COLO668 (cell line): ENCODE data around the gene KIAA0232.
"Not testable (repeated sequence)": the region's sequence is repeated elsewhere in the genome, so short reads cannot be mapped to it uniquely, and the experiment has no call there.

Experiments used
- DNase-seq: peaks from one replicate; lab custom pipeline; 2025; ENCODE audit not compliant: unreplicated experiment; lab: John Stamatoyannopoulos, UW

The KIAA0232 gene

DNA sequence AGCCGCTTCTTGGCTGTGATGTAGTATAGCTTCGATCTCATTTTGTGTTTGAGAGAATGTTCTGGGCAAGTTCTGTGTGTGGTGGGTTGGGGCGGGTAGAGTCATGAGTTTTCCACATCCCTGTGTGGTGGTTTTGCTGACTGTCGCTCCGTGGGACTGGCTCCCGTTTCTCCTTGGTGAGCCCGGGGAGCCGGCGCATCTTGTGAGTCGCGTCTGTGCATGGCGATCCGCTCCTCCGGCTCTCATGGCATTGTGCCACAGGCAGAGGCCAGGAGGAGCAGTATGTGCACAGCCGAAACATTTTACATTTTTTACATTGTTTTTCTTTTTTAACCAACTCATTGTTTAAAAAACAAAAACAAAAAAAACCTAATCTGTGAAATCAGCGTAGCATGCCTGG lies 99.4 kb downstream of the KIAA0232 start:
- DNase-seq: no peak

DNA sequence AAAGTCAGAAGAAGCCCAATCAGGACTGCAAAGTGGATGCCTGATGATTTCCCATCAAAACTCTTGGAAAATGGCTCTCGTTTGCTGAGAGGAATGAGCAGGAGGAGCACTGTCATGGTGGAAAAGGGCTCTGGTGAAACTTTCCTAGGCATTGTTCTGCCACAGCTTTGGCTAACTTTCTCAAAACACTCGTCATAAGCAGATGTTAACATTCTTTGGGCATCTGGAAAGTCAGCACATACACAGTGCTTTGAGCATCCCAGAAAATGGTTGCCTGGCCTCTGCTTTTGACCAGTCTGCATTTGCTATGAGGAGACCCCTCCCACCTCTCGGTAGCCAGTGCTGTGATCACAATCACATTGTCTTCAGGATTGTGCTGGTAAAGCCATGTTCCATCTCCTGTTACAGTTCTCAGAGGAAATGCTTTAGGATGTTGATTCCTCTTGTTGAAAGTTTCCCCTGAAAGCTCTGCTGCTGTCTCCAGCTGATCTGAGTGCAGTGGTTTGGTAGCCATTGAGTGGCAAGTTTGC lies 101.9 kb downstream of the KIAA0232 start:
- no peak for DNase-seq

DNA sequence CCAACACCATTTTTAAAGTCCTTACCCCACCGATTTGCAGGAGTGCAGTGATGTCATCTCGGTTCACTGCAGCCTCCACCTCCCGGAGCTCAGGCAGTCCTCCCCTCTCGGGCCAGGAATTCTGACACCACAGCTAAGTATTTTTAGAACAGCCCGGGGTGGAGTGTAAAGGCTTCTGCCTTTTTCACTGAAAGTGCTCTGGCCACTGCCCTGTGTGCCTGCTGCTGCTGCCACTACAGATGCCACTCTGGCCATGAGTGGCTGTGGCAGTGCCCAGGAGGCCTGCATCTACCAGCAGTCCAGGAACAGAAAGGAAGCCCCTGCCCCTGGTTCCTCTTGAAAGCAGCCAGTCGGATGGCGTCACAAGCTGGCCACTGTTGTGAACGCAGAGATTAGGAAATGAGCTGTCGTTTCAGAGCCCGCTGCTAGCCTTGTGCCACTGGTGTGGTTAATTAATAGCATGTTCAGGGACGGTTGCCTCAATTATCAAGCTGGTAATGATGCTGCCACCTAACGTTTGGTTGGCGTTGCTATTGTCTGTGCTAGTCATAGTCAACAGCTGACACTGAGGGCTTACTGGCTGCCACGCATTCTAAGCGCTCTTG lies 103.5 kb downstream of the KIAA0232 start:
- DNase-seq: no peak

DNA sequence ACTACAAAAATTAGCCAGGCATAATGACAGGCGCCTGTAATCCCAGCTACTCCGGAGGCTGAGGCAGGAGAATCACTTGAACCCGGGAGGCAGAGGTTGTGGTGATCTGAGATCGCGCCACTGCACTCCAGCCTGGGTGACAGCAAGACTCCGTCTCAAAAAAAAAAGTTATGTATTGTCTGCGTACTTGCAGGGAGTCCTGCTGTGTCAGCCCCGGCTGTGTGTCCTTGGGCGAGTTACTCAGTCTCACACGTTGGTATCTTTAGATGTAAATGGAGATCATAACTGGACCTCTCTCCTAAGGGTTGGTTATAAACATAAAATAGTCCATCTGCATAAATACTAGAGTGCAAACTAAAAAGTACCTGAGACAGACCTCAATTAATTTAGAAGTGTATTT lies 104.4 kb downstream of the KIAA0232 start:
- no peak for DNase-seq

DNA sequence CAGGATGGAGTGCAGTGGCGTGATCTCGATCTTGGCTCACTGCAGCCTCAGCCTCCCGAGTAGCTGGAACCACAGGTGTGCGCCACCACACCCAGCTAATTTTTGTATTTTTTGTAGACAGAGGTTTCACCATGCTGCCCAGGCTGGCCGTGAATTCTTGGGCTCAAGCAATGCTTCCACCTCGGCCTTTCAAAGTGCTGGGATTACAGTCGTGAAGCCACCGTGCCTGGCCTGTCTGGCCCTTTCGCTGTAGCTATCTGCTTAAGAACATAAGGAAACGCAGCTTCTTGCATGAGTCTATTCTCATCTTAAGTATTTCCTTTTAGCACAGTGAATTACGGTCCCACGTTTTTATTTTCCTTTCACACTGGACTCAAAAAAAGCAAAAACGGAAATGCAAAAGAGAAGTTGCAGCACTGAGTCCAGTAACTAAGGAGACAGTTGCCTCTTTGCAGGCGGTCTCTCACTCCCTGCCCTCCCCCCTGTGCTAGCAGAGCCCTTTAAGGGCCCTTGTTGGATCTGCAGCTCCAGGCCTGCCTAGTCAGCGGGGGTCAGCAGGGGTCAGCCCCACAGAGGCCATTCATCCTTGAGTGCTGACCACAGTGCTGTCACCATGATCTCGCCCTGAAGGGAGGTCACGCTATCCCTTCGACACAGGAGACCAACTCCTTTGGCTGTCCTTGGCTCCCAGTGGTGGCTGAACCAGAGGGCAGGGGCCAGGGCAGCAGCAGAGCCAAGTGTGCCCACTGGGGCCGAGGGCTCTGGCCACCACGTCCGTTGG lies 105.3 kb downstream of the KIAA0232 start:
- DNase-seq: no peak

DNA sequence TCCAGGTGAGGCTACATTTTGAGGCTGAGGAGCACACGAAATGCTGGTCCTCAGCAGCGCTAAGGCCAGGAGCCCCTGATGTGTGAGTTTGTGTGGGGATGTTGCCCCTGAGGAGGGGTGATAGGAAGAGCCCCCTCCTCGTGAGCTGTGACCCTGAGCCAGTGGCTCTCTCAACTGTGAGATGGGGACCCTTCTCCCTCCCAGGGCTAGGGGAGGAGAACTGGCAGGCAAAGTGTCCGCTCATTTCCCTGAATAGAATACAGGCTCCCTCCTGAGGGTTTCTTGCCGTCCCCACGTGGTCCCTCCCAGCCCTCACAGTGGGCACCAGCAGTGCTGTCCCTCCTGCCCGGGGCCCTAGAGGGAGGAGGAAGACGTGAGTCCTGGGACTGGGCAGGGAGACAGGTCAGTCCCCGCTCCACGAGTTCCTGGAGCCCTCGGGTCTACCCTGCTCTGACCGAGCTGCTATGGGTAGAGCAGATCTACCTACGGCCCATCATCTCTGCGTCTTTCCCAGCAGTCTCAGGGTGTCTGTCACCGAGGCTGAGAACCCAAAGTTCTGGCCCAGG lies 106.1 kb downstream of the KIAA0232 start:
- no peak for DNase-seq

DNA sequence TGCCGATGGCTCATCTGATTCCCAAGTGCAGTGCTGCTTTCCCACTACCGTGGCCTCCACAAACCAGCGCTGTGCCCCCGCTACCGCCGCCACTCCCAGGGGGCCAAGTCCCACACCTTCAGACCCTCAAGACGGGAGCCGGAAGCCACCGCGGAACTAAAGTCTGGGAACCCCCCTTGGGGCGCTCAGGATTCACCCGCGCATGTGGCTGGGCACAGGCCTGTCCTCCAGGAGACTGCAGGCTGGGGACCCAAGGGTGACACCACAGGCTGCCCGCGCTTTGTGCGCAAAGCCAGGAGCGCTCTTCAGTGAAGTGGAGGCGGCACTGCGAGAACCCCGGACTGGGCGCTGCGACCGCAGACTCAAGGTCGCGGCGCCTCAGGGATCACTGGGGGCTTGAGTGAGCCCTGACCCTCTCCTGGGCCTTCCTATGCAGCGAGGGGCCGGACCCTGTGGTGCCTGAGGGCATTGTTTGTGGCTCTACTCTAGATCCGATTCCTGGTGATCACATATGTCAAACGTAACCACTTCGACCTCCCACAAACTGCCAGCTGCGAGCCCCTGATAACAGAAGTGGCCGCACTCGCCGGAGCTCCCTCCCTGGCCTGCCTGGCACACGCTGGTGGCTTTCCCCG lies 106.7 kb downstream of the KIAA0232 start:
- no peak for DNase-seq

DNA sequence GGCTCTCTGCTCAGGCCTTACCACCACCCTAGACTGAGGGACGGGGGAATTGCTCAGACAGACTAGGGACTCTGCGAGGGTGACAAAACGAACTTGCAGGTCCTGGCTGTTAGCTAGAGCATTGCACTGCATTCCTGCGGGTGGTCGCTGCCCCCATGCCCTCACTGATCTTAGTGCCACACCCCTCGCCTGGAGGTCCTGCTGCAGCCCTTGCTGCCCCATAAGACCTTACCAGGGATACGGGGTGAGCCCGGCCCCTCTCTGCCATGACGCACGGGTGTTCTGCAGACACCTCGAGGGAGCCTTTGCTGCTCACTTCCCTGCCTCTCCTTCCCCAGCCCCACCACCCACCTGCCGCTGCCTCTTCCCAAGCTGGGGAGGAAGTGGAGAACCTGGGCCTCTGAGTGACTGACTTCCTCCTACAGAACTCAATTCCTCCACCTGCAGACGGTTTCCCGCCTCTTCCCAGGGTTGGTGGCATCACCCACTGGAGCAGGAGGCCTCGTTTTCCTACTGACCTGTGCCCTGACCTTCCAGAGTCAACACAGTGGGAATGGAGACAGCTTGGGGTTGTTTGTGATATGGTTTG lies 107.3 kb downstream of the KIAA0232 start:
- DNase-seq: no peak

DNA sequence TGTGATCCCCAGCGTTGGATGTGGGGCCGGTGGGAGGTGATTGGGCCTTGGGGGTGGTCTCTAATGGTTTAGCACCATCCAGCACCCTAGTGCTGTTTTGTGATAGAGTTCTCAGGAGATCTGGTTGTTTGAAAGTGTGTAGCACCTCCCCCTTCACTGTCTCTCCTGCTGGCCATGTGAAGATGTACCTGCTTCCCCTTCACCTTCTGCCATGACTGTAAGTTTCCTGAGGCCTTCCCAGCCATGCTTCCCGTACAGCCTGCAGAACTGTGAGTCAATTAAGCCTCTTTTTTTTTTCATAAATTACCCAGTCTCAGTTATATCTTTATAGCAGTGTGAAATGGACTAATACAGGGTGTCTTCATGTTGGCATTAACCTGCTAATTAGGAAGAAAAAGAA lies 107.8 kb downstream of the KIAA0232 start:
- no peak for DNase-seq

DNA sequence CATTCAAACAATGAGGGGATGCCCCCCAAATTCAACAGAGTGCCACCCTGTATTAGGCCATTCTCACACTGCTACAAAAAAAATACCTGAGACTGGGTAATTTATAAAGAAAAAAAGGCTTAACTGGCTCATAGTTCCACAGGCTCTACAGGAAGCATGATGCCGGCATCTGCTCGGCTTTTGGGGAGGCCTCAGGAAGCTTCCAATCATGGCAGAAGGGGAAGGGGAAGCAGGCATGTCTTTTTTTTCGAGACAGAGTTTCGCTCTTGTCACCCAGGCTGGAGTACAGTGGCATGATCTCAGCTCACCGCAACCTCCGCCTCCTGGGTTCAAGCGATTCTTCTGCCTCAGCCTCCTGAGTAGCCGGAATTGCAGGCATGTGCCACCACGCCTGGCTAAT lies 108.4 kb downstream of the KIAA0232 start:
- not testable (repeated sequence) for DNase-seq

DNA sequence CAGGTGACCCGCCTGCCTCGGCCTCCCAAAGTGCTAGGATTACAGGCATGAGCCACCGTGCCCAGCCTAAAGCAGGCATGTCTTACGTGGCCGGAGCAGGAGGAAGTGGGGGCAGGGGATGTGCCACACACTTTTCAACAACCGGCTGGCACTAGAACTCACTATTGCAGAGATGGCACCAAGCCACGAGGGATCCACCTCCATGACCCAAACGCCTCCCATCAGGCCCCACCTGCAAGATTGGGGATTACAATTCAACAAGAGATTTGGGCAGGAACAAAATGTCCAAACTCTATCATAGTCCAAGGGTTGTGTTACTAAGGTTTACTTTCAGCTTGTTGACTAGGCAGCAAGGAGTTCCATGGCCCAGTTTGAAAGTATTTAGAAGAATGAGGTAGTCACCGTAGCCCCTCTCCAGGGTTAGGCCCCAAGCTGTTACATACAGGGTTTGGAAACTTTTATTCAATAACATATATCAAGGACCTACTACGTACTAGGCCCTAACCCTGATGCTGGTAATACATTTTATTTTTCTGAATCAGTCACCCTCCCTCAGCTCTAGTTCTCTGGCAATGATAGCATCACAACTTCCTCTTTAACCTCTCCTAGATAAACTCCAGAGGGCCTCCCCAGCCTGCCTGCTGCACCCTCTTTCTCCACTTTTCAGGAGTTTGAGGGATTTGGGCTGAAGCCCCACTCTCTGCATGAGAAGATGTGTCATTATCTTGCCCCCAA lies 109.1 kb downstream of the KIAA0232 start:
- no peak for DNase-seq

DNA sequence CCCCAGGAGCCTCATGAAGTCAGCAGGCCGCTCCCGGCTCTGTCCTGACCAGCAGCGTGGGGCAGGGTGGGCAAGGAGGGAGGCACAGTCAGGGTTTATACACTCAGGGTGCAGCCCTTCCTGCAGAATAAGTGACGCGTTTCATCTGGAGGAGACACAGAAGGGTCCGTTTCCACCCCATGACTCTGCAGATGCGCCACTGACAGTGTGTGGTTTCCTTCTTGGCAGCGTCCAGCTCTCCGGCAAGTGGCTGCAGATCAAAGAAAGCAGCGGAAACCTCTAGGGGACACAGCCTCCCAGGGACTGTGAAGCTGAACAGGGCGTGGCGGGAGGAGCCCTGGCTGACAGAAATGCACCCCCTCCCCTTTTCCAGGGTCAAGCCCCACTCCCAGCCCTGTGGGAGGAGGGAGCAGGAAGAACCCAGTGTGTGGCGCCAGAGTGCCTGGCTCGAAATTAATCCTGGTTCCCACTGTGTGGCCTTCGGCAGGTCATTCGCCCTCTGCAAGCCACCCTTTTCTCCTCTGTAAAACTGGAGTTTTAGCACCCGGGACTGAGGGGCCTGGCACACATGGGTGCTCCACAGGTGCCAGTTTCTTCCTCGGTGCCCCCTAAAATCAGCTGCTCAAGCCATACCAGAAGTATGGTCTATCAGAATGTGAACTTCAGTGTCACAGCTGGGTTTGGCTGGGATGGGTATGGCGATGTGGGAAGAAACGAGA lies 109.8 kb downstream of the KIAA0232 start:
- DNase-seq: no peak

DNA sequence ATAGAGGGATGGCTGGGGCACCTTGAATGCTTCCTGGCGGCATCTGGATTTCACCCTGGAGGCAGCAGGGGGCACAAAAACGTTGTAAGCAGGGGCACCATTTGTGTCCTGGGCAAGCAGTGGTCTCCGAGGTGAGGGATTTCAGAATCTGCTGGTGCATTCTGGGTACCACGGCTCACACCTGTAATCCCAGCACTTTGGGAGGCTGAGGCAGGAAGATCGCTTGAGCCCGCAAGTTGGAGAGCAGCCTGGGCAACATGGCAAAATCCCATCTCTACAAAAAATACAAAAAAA lies 110.3 kb downstream of the KIAA0232 start:
- DNase-seq: no peak

DNA sequence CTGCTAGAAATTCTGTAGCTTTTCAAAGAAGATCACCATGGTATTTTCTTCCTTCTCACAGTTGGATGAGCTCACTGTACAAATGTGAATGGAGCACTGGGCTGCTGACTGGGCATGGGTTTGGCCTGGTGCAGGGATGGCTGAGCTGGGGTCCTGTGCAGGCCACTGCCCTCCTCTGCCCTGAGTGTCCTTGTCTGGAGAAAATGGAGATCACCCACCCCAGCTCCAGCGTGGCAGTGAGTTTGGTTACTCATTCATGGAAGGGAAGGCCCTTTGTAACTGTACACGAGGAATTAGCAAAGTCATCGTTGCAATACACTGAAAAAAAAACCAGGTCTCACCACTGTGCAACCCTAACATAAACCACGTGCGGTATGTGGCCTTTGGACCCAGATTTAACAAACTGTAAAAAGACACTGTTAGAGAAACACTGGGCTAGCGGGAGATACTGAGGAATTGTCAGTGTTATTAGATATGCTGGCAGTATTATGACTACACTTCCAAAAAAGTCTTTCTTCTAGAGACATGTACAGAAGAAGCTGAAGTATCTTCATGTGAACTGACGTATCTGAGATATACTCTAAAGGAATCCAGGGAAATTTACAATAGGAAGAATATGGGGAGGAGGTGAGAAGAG lies 111.0 kb downstream of the KIAA0232 start:
- DNase-seq: no peak

DNA sequence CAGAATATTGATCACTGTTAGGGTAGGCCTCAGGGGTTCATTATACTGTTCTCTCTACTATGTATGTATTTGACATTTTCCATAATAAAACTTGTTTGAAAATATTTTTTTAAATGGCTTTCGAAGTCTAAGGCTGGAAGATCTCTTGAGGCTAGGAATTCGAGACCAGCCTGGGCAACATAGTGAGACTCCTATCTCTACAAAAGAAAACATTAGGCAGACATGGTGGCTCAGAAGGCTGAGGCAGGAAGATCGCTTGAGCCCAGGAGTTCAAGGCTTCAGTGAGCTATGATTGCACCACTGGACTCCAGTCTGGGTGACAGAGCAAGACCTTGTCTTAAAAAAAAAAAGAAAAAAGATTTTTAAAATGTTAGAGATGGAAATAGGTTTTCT lies 111.6 kb downstream of the KIAA0232 start:
- no peak for DNase-seq

DNA sequence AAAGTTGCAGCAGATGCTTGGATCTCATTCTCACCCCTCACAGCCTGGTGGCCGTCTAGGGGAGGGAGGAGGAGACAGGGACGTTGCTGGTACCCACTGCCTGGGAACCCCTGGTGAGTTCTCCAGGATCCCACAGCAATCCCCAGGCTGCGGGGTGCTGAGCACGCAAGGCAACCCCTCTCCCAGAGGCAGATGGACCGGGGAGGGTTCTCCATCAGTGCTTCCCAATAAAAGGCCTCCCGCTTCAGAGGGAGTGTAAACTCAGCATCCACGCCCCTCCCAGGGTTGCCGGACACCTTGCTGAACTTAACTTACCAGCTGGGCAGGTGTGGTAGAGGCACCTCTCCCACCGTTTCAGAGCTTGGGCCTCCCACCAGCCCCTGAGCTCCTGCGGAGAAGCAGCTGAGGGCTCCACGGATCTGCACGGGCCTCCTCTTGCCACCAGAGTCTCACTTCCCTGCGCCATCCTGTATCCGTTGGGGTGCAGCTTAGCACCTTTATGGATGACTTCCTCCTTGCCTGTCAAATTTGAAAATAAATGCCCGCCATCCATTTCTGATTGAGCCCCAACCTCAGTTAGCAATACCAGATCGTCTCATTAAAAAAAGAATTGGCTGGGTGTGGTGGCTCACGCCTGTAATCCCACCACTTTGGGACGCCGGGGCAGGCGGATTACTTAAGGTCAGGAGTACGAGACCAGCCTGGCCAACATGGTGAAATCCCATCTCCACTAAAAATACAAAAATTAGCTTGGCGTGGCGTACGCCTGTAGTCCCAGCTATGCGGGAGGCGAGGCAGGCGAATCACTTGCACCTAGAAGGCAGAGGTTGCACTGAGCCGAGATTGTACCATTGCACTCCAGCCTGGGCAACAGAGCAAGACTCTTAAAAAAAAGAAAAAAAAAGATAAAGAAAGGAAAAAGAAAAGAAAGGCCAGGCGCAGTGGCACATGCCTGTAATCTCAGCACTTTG lies 112.3 kb downstream of the KIAA0232 start:
- DNase-seq: no peak

DNA sequence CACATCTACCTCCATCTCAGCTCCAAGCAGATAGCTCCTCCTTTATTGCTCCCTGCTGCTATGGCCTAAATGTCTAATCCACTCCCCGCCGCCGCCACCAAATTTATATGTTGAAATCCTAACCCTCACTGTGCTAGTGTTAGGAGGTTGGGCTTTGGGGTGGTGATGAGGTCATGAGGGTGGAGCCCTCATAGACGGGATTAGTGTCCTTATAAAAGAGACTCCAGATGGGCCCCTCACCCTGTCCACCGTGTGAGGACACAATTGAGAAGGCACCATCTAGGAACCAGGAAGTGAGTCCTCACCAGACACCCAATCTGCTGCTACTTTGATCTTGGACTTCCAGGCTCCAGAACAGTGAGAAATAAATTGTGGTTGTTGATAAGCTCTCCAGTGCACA lies 113.5 kb downstream of the KIAA0232 start:
- no peak for DNase-seq

DNA sequence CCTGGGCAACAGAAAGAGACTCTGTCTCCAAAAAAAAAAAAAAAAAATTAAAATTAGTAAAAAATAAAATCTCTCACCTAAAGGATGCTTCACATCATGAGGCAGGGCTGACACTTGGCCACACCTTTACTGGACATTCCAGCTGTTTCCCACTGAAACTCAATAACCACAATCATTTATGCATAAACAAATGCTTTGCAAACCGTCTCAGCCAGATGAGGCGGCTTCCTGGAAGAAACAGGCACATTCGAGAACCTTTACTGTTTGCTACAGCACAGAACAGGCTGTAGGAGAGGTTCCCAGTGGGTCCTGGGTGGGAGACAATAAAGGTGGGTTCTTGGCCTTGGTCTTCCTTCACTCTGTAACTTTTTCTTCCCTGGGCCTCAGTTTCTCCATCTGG lies 116.2 kb downstream of the KIAA0232 start:
- DNase-seq: no peak
